Testis (tissue), 2 donors: ENCODE results near the gene MLLT10.

Experiments used
- POLR2A ChIP-seq: fragments of 450-650 bp; IDR thresholded peaks from one replicate; pipeline ENCODE4 v1.6.1; 2017; ENCODE audit warnings: antibody characterized with exemption, mild to moderate bottlenecking, moderate library complexity
- TF ChIP-seq, protein P1 (sequence below), 3 experiments: fragments of 450-650 bp in 2 of 3; fragments of 200-600 bp in 1 of 3; sonication (generic) in 1 of 3; IDR thresholded peaks; one replicate each; pipeline ENCODE4 v1.5.1; 2016 to 2019; ENCODE audit warnings: antibody characterized with exemption in 3 of 3, mild to moderate bottlenecking in 2 of 3, moderate library complexity in 1 of 3

DNA sequence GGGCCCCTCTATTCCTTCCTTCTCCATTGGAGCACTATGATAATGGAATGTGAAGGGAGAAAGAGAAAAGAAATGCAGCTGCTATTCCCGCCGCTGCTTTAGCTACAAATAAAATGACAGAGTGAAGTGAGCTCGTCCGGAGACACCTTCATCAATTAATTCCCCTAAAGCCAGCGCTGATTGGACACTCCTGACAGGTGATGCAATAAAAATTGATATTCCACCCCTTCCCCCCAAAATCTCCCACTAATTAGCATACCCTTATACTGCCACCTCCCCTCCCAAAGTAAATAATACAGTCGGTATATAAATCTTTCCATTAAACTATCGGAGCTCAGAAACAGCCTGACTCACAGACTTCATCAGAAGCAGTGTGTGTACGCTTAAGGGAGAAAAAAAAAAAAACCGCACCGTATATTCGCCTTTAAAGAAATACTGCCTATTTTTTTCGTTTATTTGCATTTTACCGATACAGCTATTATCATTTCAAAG is 15.8 kb upstream of the MLLT10 start:
- TF ChIP-seq, protein P1, sequence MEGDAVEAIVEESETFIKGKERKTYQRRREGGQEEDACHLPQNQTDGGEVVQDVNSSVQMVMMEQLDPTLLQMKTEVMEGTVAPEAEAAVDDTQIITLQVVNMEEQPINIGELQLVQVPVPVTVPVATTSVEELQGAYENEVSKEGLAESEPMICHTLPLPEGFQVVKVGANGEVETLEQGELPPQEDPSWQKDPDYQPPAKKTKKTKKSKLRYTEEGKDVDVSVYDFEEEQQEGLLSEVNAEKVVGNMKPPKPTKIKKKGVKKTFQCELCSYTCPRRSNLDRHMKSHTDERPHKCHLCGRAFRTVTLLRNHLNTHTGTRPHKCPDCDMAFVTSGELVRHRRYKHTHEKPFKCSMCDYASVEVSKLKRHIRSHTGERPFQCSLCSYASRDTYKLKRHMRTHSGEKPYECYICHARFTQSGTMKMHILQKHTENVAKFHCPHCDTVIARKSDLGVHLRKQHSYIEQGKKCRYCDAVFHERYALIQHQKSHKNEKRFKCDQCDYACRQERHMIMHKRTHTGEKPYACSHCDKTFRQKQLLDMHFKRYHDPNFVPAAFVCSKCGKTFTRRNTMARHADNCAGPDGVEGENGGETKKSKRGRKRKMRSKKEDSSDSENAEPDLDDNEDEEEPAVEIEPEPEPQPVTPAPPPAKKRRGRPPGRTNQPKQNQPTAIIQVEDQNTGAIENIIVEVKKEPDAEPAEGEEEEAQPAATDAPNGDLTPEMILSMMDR (IDR thresholded peaks at IDR 0.05), result no peak
- no peak for TF ChIP-seq POLR2A
